ENCODE results near the gene P2RY14.

- TF ChIP-seq CTCF (conservative IDR thresholded peaks at IDR 0.05 in 1 of 2, IDR thresholded peaks at IDR 0.05 in 1 of 2; ENCODE audit: low read depth in 1 of 2, low read length in 2 of 2): no peak
- TF ChIP-seq EZH2 (IDR thresholded peaks at IDR 0.05; ENCODE audit: low read length, missing control alignments): no peak
Observed at GRCh38 chr3:151174351-151174750, 104.0 kb downstream of the P2RY14 start.

All from fibroblast of lung (primary cell).